Gastroesophageal sphincter (tissue), 2 donors: ENCODE results near the gene LOXL4.

Experiments used
- EP300 ChIP-seq: sonication (generic); formaldehyde crosslinking; IDR thresholded peaks from one replicate; pipeline ENCODE4 v1.6.1; 2017; ENCODE audit warnings: antibody characterized with exemption, mild to moderate bottlenecking
- POLR2AphosphoS5 ChIP-seq: sonication (generic); formaldehyde crosslinking; IDR thresholded peaks from one replicate; pipeline ENCODE4 v1.6.1; 2017; ENCODE audit warnings: antibody characterized with exemption

GRCh38 chr10:98257961-98258360 is 10.0 kb downstream of the LOXL4 start:
- no peak for TF ChIP-seq EP300
- TF ChIP-seq POLR2AphosphoS5 = no peak
